ENCODE measurements around the gene CALB2.
"Not testable (repeated sequence)": the region's sequence is repeated elsewhere in the genome, so short reads cannot be mapped to it uniquely, and the experiment has no call there.

CALB2 gene

GRCh38 chr16:71352466-71352865, 6.1 kb upstream of the CALB2 start:
- DNase-seq (ENCODE audit: low read depth): no peak
- no peak overlapping the region for H3K4me3 ChIP-seq (ENCODE audit: low read depth, low read length)
- TF ChIP-seq CTCF (IDR thresholded peaks at IDR 0.05; ENCODE audit: control insufficient read depth, extremely low read depth, insufficient read depth): no peak

GRCh38 chr16:71352963-71353460, 5.5 kb upstream of the CALB2 start:
- no peak for TF ChIP-seq CTCF (IDR thresholded peaks at IDR 0.05; ENCODE audit: control insufficient read depth, extremely low read depth, insufficient read depth)
- no peak overlapping the region for H3K4me3 ChIP-seq (ENCODE audit: low read depth, low read length)
- no peak for DNase-seq (ENCODE audit: low read depth)

GRCh38 chr16:71353736-71354135, 4.8 kb upstream of the CALB2 start:
- DNase-seq (ENCODE audit: low read depth): no peak
- no peak for TF ChIP-seq CTCF (IDR thresholded peaks at IDR 0.05; ENCODE audit: control insufficient read depth, extremely low read depth, insufficient read depth)
- H3K4me3 ChIP-seq (ENCODE audit: low read depth, low read length): no peak overlapping the region

GRCh38 chr16:71354156-71354555, 4.4 kb upstream of the CALB2 start:
- TF ChIP-seq CTCF (IDR thresholded peaks at IDR 0.05; ENCODE audit: control insufficient read depth, extremely low read depth, insufficient read depth): no peak
- DNase-seq (ENCODE audit: low read depth): no peak
- H3K4me3 ChIP-seq (ENCODE audit: low read depth, low read length): no peak overlapping the region

GRCh38 chr16:71356051-71356740, 2.3 kb upstream of the CALB2 start:
- no peak overlapping the region for H3K4me3 ChIP-seq (ENCODE audit: low read depth, low read length)
- TF ChIP-seq CTCF (IDR thresholded peaks at IDR 0.05; ENCODE audit: control insufficient read depth, extremely low read depth, insufficient read depth): no peak
- DNase-seq (ENCODE audit: low read depth): no peak

- not testable (repeated sequence) for H3K4me3 ChIP-seq (ENCODE audit: low read depth, low read length); DNase-seq (ENCODE audit: low read depth)
These were observed 1.6 kb upstream of the CALB2 start for GRCh38 chr16:71356936-71357335.

- no peak overlapping the region for H3K4me3 ChIP-seq (ENCODE audit: low read depth, low read length)
- no peak for DNase-seq (ENCODE audit: low read depth)
- no peak for TF ChIP-seq CTCF (IDR thresholded peaks at IDR 0.05; ENCODE audit: control insufficient read depth, extremely low read depth, insufficient read depth)
These were observed 842 bp upstream of the CALB2 start for GRCh38 chr16:71357681-71358080.
